HG02884 (cell line): Measurements from ENCODE around the gene SECISBP2L.
A peak's percentile ranks its signal among the peaks of the same experiment; 100 is the strongest.

Experiments used
- ATAC-seq: cut with Tn5 transposase; IDR thresholded peaks from one replicate; pipeline ENCODE4 v1.9.1; 2021; ENCODE audit warnings: mild to moderate bottlenecking, moderate library complexity; ENCODE audit not compliant: unreplicated experiment

The SECISBP2L gene

DNA sequence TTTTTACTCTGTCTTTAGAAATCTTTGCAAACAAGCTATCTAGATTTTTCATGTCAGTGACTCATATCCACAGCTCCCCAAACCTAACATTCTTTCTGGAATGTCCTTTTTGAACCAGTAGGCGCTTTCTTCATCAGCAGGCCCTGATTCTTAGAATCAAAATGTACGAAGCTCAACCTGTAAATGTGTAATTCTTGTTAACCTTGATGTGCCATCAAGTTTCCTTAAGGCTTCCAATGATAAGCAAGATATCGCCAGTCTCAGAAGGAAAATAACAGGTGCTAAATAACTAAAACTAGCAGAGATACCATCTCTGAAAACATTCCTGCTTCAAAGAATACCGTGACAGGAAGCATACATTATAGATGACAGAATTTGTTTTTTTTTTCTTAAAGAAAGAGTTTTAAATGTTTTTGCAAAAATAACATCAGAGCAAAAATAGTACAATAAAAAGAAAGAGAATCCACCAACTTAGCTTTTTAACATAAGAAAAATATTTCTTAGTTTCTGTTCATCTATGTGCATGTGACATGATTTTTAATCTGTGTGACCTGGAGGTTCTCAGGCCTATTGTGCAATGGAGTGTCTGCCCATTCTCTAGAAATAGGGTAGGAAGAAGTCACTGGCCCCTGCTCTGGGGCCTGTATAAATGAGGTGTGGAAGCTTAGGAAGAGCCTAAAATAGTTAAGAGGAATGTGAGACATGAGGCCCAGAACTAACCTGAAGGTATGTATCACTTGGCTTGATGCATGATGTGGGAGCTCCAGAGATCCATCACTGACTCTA, 14.7 kb upstream of the SECISBP2L start:
- no peak for ATAC-seq

DNA sequence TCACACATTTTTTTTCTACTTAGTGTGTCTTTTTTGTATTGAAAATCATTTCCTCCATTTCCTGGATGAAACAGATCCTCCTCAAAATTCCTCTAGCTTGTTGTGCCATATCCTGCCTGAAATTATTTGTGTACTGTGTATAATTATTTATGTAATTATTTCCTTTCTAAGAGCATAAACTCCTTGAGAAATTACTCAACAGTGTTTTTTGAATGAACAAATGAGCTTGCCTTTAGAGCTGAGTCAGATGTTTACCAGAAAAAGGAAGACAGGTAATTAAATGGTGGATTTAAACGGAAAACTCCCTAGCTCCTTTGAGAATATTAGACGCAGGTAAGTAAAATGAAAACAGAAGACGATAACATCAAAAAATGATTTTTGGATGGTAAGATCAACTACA, 13.2 kb upstream of the SECISBP2L start:
- ATAC-seq, result no peak

DNA sequence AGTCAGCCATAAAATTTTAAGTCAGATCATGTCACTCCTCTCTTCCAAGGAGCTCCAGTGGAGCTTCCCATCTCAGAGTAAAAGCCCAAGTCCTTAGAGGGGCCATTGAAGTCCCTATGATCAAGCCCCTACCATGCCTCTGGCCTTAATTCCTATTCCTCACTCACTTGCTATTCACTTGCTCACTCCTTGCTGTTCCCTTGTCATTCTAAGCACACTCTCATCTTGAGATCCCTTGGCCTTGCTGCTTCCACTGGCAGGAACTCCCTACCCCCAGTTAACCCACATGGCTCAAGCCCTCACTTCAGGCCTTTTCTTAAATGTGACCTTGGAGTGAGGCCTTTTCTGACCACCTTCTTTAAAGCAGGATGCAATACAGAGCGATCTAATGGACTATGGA, 12.3 kb upstream of the SECISBP2L start:
- ATAC-seq, result no peak

DNA sequence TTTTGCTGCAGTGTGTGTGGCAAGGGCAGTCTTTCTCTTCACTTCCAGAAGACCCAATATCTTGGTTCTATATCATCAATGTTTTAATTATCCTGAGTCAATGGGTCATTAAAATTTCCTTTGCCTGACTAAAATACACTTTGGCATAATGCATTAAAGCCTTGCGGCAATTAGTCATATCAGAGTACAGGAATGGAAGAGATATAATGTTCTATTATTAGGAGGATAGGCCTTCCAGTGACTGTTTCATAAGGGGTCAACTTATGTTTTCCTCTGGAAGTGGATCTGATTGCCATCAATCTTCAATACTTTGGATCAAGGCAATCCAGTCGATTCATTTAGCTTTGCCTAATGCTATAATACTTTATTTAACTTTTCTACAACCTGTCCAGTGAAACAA, 9.4 kb upstream of the SECISBP2L start:
- no peak for ATAC-seq

DNA sequence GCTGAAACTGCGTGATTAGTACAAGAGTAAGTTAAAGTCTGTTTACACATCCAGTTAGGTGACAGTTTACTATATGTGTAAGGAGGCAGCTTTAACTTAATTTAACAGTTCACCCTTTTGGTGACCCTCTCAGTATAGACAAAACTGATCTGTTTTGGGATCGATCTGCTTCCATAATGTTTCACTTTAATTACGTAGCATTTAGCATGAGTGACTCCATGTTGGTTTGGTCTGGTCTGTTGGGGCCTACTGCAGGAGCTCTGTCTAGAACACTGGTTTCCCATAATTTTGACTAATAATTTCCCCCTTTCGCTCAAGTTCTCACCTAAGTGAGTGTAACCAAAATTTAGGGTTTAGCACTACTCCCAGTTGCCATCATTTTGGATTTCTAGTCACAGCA, 6.4 kb upstream of the SECISBP2L start:
- no peak for ATAC-seq

DNA sequence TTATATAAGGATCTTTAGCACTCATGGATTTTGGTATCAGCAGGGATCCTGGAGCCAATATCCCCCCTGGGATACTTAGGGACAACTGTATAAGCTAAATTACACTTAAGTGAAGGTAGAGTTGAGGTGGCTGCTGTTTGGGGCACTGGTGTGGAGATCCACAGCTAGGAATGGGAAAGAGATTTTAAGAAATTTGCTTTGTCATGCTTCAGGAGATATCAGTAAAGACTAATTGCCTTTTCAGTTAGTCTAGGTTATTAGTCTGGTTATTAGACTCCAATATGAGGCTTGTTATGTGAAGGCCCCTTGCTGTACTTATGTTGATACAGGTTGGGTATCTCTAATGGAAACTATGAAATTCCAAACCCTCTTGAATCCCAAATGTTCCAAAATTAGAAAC, 1.2 kb upstream of the SECISBP2L start:
- ATAC-seq, result no peak

DNA sequence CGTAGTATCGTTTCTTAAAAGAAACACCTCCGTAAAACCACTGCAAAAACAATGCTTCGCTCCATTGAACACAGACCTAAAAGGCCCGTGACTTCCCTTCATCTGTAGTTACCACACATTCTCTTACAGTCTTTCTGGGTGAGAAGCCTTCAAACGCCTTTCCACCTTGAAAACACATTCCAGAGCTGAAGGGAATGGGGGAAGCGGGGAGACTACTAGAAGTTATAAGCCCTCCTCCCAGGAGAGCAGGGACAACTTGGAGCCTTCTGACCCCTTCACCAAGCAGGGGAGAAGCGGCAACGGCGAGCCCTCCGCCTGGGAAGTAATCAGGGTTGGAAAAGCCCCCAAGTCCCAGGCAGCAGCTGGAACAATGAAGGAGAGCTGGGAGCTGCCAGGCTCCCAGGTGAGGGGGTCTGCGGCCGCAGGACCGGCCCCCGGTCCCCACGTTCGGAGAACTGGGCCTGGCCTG, 461 bp downstream of the SECISBP2L start:
- peak; percentile 47 for ATAC-seq

DNA sequence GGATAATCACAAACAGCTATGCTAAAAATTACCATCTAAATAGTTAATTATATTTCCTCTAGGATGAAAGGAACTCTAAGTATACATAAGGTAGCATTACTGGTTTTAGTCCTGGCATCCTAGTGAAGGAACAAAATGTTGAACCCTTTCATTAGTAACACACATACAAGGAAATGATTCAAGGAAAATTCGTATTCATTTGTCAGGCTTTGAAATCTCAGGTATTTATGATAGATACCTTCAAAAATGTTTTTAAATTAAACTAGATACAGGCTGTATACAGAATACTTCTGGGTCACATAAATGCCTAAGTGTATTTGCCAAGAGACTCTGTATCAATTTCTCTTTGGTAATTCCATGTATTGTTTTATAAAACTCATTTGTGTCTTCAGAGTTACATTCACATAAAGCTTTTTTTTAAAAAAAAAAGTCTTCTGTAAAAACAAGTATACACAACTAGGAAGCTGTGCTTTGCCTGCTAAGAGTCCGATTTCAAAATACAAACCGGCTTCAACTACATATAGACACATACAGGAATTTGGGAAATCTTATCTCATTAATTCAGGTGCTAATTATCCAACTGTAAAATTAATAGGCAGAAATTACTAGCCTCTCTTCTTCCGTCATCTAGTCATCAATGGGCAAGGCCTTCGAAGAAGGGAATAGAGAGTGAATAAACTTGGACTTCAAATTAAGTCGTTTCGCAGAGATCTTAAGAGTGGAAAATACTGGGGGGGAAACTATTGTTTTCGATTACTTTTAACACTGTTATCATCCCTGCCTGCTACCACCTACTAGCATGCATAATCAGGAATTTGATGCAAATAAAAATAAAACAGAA, 1.3 kb downstream of the SECISBP2L start:
- ATAC-seq, result no peak

DNA sequence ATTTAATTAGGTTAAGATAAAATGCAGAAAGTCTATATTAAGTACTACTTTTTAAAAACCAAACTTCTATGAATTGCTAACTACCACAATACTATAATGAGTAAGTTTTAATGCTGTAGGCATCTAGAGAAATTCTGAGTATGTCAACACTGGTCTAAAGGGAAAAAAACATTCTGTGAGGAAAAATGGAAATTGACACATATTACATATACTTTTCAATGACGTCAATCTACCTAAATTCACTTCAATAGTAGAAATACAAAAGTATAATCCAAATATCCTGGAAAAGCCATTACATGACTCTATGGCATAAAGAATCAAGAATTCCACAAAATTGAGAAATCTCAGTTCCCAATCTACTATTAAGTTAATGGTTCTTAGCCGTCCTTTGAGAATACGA, 2.2 kb downstream of the SECISBP2L start:
- ATAC-seq, result no peak

DNA sequence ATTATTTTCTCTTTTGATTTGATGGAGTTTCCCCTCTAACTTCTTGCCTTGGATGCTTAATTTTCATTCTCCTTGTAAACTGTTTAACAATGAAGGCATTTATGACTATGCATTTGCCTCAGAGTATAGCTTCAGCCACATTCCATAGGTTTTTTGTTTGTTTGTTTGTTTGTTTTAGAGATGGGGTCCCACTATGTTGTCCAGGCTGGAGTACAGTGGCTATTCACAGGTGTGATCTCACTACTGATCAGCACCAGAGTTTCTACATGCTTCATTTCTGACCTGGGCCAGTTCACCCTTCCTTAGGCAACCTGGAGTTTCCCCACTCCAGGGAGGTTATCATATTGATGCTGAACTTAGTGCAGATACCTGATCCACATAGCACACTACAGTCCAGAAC, 4.1 kb downstream of the SECISBP2L start:
- no peak for ATAC-seq

DNA sequence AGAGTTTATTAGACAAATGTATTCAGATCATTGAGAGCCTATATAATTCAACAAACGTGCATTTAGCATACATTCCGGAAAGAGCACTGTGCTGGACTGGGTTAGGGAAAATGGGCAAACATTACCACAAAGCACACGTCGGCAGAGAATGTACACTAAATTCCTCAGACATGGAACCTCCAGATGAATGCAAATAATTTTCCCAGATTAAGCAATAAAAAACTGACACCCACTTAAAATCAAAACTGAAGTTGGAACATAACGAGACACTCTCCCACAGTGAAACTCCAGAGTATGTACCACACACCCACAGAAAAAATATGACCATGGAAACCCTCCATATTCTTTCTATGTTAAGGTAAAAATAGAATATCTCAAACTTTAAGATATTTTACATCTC, 4.8 kb downstream of the SECISBP2L start:
- ATAC-seq, result no peak

DNA sequence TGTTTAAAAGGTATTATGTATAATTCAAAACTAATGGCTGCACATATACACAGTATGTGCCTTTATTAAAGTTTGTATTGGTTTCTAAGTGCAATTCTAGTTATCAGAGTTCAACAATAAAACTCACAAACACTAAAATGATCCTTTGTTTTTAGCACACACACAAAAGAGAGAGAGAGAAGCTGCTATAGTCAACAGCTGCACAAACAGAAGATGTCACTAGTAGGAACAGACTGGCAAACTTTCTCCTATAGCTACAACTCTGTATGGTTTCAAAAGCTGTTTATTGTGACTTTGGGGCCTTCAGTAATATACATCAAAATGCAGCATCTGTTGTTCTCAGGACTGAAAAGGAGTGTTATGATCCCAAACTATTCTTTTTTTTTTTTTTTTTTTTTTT, 6.1 kb downstream of the SECISBP2L start:
- ATAC-seq, result no peak

DNA sequence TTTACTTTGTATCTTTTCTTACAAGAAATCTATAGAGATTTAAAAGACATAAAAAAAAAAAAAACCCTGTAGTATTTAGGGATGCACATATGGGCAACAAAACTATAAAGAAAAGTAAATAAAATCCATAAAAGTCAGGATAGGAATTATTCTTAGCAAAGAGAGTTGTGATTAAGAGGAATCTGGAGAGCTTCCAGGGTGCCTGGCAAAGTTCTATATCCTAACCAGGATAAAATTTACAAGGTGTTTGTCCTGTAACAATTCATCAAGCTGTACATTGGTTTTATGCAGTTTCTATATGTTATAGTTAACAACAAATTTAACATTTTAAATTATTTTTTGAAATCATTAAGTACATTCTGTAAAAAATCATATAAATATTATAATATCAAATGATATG, 7.9 kb downstream of the SECISBP2L start:
- ATAC-seq, result no peak

DNA sequence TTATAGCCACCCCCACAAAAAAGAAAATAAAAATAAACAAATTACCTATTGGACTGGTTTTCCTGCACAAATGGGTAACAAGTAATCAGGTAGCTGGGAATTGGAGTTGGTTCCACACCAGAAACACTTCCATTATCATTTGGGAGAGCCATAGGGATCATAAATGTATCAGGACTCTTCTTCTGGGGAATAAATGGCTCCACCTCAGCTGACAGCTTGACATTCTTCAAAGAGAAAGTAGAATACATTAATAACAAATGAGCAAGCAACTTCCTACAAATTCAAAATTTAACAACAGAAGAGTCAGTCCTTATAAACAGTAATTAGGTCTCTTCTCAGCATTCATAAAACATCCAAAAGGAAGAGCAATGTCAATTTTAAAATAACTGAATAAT, 8.7 kb downstream of the SECISBP2L start:
- ATAC-seq, result no peak

DNA sequence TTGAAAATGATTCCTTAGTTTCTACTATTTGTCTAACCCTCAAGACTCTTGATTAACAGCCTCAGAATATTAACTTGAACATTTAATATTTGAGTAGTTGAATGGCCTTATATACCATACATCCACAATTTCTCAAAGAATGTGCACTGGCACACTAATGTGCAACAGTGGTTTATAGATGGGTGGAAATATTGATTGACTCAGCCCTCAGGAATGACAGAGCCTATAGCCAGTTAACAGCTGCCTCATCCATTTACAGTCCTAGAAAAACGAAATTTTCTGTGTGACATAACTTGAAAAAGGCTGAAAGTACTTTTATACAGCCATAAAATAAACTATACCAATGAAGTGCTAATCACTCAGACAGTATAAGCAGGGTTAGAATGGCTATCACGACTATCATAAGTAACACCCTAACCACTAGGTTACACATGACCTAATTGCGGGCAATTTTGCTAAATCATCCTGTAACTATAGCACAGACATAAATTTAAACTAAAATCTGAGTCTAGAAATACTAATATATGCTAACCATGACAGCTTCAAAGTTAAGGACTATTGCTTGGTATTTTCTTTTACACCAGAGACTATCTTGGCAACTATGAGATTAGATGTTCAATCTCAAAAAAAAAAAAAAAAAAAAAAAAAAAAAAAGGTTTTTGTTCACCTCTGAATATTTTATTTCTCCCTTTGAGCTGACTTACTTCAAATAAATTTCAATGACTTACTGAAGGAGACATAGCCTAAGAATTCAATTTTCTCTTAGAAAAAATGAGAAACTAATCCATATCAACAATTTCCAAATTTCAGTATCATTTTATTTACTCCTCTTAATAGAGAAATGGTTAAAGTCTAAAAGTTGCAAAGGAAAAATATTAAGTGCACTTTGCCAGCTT, 9.3 kb downstream of the SECISBP2L start:
- ATAC-seq, result no peak

DNA sequence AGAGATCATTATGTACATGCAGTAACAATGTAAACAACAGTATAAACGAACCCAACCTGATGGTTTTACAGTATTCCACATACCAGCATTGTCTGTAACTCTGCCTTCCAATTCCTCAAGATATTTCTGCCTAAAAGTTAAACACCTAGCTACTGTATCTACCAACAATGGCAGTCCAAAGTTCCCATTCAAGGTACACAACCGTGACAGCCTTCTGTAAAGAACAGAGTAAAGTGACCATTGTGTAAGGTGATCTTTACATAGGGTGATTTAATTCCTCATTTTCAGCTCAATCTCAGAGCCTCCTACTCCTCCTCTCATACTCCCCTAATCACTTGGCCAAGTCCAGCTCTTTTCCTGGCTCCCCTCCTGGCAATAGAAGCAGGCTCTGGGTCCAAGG, 10.4 kb downstream of the SECISBP2L start:
- ATAC-seq, result no peak

DNA sequence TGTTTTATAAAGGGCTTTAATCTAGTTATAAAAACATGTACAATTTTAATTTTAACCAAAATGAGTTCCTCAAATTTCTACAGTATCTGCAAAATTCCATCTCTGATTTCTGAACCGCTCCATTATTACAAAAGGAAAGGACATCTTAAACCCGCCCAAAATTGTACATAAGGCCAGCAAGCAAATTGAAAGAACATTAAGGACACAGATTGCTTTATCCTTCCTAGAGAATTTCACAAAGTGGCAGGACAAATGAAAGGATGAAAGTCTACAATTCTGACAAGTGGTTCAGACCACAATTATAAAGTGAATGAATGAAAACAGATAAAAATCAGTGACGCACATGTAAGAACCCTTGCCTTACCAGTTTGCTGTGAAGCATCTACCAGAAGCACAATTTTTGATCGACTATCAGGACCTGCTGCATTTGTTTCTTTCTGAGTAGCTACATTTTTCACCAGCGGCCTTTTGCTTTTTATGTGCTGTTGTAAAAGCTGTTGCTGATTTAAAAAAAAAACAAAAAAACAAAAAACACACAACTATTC, 13.6 kb downstream of the SECISBP2L start:
- ATAC-seq, result no peak

DNA sequence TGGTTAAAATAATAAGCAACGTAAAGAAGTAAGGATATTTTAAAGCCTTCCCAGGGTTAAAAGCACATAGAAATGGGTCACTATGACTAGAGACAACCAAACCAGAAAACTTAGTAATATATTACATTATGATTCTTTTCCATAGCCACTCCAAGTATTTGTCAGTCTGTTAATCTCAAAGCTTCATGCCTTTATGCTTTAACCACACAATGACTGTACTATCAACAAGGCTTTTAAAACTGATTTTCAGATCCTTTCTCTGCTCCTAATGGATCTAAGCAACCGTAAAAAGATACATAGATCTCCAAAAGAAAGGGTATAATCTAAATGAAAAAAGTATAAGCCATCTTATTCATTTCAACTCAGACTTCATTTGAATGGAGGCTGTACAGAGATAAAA, 14.4 kb downstream of the SECISBP2L start:
- no peak for ATAC-seq

DNA sequence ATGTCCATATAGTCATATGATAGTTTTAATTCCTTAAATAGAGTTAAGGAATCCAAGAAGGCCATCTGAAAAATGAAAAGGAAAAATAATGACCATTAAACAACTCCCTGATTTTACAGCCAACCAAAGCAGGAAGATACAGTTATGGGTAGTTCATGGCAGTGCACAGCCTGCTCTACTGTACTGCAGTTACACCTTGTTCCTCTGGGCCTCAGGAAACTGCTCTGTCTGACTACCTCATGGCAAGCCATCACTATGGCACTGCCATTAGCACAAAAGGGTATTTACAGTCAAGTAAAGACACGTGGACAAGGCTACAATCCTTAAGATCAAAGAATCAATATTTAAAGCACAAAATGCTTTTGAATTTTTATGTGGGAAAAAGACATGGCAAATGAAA, 19.5 kb downstream of the SECISBP2L start:
- ATAC-seq, result no peak

DNA sequence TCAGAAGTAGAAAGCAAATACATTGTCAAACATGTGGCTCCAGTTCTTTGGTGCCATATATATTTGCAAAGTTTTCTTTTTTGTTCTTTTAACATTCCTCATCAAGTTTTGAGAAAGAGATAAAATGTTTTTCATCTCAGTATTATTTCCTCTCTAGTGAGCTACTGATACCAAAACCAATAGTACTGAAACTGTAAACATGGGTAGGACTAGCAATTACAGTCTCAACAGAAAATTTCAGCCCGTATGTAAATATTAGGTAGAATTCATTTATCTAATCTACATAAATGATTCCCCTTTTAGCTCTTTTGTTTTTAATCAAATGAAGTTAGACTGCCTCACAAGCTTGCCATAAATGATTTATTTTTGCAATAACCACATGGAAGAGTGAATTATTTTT, 21.4 kb downstream of the SECISBP2L start:
- ATAC-seq, result peak; percentile 59

DNA sequence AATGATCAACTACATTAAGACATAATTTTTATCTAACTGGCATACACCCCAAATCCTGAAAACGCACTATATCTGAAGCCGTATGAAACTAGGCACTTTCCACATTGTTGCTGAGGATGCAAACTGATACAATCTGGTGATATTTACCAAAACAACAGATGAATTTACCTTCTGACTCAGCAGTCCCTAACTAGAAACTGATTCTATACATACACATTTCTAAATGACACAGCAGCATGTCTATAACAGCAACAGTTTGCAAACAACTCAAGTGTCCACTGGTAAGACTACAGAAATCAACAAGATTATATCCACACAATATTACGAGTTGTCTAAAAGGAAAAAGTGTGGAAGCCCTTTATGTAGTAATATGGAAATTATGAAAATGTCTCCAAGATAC, 22.9 kb downstream of the SECISBP2L start:
- ATAC-seq, result peak; percentile 86
